ENCODE measurements around the gene EIF4A2.
"Not testable (repeated sequence)": the region's sequence is repeated elsewhere in the genome, so short reads cannot be mapped to it uniquely, and the experiment has no call there.

Gene EIF4A2

DNA sequence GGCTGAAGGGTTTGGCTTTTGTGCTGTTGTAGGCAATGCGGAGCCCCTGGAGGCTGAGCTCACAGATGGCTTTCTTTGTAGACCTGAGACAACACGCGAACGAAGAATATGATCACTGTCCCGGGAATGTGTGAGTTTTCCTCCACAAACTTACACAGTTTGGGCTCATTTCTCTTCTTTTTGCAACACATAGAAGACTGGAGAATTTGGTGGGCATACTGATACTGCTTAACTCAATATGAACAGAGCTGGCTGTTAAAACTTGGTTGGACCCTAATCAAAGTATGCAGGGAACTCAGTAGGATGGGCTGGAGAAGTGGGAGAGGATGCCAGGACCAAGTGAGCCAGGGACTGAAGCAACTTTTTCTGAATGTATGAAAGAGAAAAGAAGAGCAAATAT, 35.1 kb downstream of the EIF4A2 start:
- H3K36me3 ChIP-seq (replicated peaks; ENCODE audit: low read depth, low read length): no peaks in the 10 kb centered on the region
- no peaks in the 10 kb centered on the region for H3K79me2 ChIP-seq (ENCODE audit: low read length)
- no peak overlapping the region for H3K9ac ChIP-seq (ENCODE audit: low read length)
- H4K20me1 ChIP-seq (ENCODE audit: insufficient read depth, low read length): no peaks in the 10 kb centered on the region
- H3K9me3 ChIP-seq (ENCODE audit: insufficient read depth, low read length): no peaks in the 10 kb centered on the region
- no peak overlapping the region for H3K4me3 ChIP-seq (ENCODE audit: low read length)
- no peak overlapping the region for H2AFZ ChIP-seq (ENCODE audit: low read depth, low read length)
- H3K4me1 ChIP-seq (ENCODE audit: low read length): peaks cover 18% of the 10 kb centered on the region
- no peak overlapping the region for H3K4me2 ChIP-seq (ENCODE audit: low read length)
- no peaks in the 10 kb centered on the region for H3K27me3 ChIP-seq (ENCODE audit: low read depth, low read length)
- H3K27ac ChIP-seq (ENCODE audit: low read length): no peak overlapping the region
- no peak for TF ChIP-seq CTCF (IDR thresholded peaks at IDR 0.05; ENCODE audit: low read depth, low read length)
- TF ChIP-seq EZH2phosphoT487 (IDR thresholded peaks at IDR 0.05; ENCODE audit: low read depth): no peak

DNA sequence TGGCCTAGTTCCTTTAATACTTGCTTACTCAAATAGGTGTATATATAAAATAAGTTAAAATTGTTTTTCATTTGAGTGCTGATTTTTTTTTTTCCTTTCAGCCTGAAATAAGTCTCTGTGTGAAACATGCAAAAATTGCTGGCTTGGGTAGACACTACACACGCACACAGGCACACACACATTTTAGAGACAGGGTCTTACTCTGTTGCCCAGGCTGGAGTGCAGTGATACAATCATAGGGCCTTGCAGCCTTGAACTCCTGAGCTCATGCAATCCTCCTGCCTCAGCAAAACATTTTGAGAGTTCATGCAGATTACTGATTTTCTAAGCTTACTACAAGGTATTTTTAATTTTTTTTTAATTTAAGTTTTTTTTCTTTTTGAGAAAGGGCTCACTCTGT, 35.6 kb downstream of the EIF4A2 start:
- H3K27ac ChIP-seq (ENCODE audit: low read length): no peak overlapping the region
- H3K9ac ChIP-seq (ENCODE audit: low read length): no peak overlapping the region
- peaks cover 20% of the 10 kb centered on the region for H3K4me1 ChIP-seq (ENCODE audit: low read length)
- H3K4me3 ChIP-seq (ENCODE audit: low read length): no peak overlapping the region
- TF ChIP-seq EZH2phosphoT487 (IDR thresholded peaks at IDR 0.05; ENCODE audit: low read depth): no peak
- H3K9me3 ChIP-seq (ENCODE audit: insufficient read depth, low read length): no peaks in the 10 kb centered on the region
- H3K4me2 ChIP-seq (ENCODE audit: low read length): no peak overlapping the region
- H3K27me3 ChIP-seq (ENCODE audit: low read depth, low read length): no peaks in the 10 kb centered on the region
- H3K79me2 ChIP-seq (ENCODE audit: low read length): no peaks in the 10 kb centered on the region
- H4K20me1 ChIP-seq (ENCODE audit: insufficient read depth, low read length): no peaks in the 10 kb centered on the region
- H2AFZ ChIP-seq (ENCODE audit: low read depth, low read length): no peak overlapping the region
- H3K36me3 ChIP-seq (replicated peaks; ENCODE audit: low read depth, low read length): no peaks in the 10 kb centered on the region

GRCh38 chr3:186821429-186822387, 38.3 kb downstream of the EIF4A2 start:
- peak overlapping the region; percentile 31; the same call in 1 of the 2 replicates for H3K4me2 ChIP-seq (ENCODE audit: low read length)
- no peak overlapping the region for H3K4me3 ChIP-seq (ENCODE audit: low read length)
- H3K9me3 ChIP-seq (ENCODE audit: insufficient read depth, low read length): no peaks in the 10 kb centered on the region
- H3K27me3 ChIP-seq (ENCODE audit: low read depth, low read length): no peaks in the 10 kb centered on the region
- no peaks in the 10 kb centered on the region for H3K36me3 ChIP-seq (replicated peaks; ENCODE audit: low read depth, low read length)
- no peak overlapping the region for H3K27ac ChIP-seq (ENCODE audit: low read length)
- peaks cover 29% of the 10 kb centered on the region for H3K4me1 ChIP-seq (ENCODE audit: low read length)
- H3K9ac ChIP-seq (ENCODE audit: low read length): no peak overlapping the region
- no peak overlapping the region for H2AFZ ChIP-seq (ENCODE audit: low read depth, low read length)
- H3K79me2 ChIP-seq (ENCODE audit: low read length): peaks cover 6% of the 10 kb centered on the region
- TF ChIP-seq CTCF (IDR thresholded peaks at IDR 0.05; ENCODE audit: low read depth, low read length): peak; percentile 81
- no peak for TF ChIP-seq EZH2phosphoT487 (IDR thresholded peaks at IDR 0.05; ENCODE audit: low read depth)
- H4K20me1 ChIP-seq (ENCODE audit: insufficient read depth, low read length): no peaks in the 10 kb centered on the region

DNA sequence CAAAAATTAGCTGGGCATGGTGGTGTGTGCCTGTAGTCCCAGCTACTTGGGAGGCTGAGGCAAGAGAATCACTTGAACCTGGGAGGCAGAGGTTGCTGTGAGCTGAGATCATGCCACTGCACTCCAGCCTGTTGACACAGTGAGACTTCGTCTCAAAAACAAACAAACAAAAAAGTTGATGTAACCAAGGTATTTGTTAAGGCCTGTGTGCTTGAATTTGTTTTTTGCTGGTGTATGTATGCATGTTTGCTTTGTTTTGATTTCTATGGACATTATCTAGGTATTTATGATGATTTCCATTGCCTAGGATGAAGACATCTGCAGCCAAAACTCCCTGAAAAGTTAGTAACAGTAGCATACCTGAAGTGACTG, 39.0 kb downstream of the EIF4A2 start:
- H4K20me1 ChIP-seq (ENCODE audit: insufficient read depth, low read length); H3K9me3 ChIP-seq (ENCODE audit: insufficient read depth, low read length); H3K79me2 ChIP-seq (ENCODE audit: low read length); H3K9ac ChIP-seq (ENCODE audit: low read length); H3K4me2 ChIP-seq (ENCODE audit: low read length); H3K36me3 ChIP-seq (replicated peaks; ENCODE audit: low read depth, low read length); H2AFZ ChIP-seq (ENCODE audit: low read depth, low read length); H3K27me3 ChIP-seq (ENCODE audit: low read depth, low read length); H3K4me3 ChIP-seq (ENCODE audit: low read length); H3K27ac ChIP-seq (ENCODE audit: low read length): not testable (repeated sequence)
- peaks cover 29% of the 10 kb centered on the region for H3K4me1 ChIP-seq (ENCODE audit: low read length)

DNA sequence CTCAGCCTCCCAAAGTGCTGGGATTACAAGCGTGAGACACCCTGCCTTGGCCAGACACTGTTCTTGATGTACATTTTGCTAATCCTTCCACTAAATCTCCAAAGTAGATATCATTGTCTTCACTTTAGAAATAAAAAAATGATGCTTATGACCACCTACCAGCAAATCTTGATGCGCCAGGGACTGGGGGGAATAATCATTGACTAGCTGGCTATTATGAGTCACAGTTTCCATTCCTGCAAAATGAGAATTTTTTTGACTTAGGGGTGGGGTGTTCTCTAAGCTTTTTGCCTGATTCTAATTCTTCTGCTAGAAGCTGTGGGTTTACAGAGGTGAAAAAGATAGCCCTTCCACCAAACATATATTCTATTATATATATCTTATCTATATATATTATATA, 40.0 kb downstream of the EIF4A2 start:
- Histone ChIP-seq H3K27me3 (ENCODE audit: low read depth, low read length) (peaks cover 7% of the 10 kb centered on the region), H4K20me1 (ENCODE audit: insufficient read depth, low read length) (no peaks in the 10 kb centered on the region), H2AFZ (ENCODE audit: low read depth, low read length) (no peak overlapping the region), H3K4me2 (ENCODE audit: low read length) (no peak overlapping the region), H3K79me2 (ENCODE audit: low read length) (peaks cover 9% of the 10 kb centered on the region), H3K4me3 (ENCODE audit: low read length) (no peak overlapping the region), H3K36me3 (replicated peaks; ENCODE audit: low read depth, low read length) (no peaks in the 10 kb centered on the region), H3K9me3 (ENCODE audit: insufficient read depth, low read length) (no peaks in the 10 kb centered on the region), H3K27ac (ENCODE audit: low read length) (no peak overlapping the region), H3K9ac (ENCODE audit: low read length) (no peak overlapping the region), H3K4me1 (ENCODE audit: low read length) (peaks cover 32% of the 10 kb centered on the region)
- TF ChIP-seq CTCF (IDR thresholded peaks at IDR 0.05; ENCODE audit: low read depth, low read length) (no peak), EZH2phosphoT487 (IDR thresholded peaks at IDR 0.05; ENCODE audit: low read depth) (no peak)

Measured in OCI-LY3 (cell line).